GM19025 (cell line): ENCODE measurements around the gene DLK1.

Experiments
- ATAC-seq: cut with Tn5 transposase; IDR thresholded peaks from one replicate; pipeline ENCODE4 v1.9.1; 2021; ENCODE audit warnings: mild to moderate bottlenecking, low read depth, moderate library complexity; ENCODE audit not compliant: unreplicated experiment

The DLK1 gene

DNA sequence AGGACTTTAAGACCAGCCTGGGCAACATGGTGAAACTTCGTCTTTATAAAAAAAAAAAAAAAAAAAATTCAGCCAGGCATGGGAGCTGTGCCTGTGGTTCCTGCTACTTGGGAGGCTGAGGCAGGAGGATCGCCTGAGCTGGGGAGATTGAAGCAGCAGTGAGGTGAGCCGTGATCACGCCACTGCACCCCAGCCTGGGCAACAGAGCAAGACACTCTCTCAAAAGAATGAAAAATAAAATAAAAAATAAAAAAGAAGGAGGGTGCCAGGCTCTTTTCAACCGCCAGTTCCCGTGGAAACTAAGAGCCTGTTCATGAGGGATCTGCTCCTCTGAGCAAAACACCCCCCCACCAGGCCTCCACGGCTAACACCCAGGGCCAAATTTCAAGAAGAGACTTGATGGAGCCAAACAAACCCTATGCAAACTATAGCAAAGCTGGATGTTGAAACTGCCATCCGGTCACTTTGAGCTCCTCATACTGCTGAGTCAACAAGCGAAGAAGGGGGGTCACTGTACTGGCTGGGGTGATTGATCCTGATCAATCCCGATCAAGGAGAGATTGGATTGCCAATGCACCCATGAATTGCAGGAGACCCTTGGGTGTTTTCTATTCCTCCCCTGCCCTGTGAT lies 23.4 kb downstream of the DLK1 start:
- no peak for ATAC-seq

DNA sequence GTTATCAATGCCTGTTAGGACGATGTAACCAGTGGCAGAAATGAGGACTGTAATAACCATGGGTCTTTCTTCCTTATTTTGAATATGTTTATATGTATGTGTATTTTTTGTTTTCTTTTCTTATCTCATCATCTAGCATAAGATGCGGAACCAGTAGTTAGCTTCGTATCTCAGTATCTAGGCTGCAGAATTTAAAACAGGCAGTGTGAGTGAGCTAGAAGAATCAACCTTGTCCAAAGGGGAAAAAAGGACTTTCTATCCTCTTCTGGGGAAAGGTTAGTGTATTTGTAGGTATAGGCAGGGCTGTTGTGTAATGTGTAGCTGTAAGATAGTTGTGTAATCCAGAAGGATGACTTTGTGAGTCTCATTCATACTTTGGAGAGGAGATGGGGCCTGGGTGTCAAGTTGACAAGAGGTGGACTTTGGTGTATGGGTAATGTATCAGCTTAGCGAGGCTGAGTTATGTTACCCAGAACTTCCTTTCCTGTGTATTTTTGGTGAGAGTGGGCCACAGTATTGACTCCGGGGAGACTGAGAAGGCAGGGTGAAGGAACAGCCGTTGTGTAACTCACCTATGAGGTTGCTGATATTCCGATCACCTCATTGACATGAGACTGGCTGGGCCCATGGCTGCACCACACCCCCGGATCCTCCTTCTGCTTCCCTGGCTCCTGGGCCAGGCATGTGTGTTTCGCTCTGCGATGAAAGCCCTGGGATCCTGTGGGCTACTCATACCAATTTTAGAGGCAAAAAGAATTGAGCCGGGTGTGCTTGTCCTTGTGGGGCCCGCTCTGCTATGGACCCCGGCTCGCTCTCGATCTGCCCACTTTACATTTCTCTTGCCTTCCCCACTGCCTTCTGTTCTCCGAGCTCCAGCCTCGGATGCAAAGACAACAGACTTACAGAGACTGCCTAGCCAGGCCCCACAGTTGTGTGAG lies 24.3 kb downstream of the DLK1 start:
- no peak for ATAC-seq

DNA sequence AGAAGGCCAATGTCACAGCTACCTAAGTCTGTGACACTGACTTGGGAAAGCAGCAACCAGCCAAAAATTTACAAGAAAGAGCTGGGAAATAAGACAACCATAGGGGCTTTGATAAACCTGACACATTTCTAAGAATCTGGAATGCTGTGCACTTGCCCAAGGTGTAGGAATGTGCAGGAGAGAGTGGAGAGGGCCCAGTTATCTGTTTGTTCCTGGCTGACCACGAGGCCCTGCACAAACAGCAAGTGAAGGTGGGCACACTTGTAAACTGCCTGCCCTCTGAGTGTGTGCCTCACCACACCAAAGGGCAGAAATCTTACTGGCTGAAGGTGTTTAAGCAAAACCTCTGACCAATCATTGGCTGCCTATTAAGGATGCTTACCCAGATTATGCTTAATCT lies 27.3 kb downstream of the DLK1 start:
- ATAC-seq = no peak

DNA sequence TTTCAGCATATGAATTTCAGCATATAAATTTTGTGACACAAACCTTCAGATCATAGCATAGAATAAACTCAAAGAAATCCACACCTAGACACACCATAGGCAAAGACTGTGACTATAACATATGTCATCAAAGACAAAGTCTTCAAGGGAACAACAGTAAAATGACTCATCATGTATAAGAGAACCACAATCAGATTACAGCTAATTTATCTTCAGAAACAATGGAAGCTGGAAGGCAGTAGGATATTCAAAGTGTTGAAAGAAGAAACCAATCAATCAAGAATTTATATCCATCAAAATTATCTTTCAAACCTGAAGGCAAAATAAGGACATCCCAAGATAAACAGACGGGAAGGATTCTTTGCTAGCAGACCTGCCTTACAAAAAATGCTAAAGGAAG lies 29.0 kb downstream of the DLK1 start:
- no peak for ATAC-seq

DNA sequence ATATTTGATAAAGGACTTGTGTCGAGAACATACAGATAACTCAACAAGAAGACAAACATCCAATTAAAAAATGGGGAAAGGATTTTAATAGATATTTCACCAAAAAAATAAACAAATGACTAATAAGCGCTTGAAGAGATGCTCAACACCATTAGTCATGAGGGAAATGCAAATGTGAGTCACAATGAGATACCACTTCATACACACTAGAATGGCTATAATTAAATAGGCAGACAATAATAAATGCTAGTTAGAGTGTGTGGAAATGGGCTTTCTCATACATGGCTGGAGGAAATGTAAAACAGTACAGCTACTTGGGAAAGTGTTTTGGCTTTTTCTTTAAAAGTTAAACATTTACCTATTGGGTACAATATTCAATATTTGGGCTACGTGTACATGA lies 34.8 kb downstream of the DLK1 start:
- no peak for ATAC-seq

DNA sequence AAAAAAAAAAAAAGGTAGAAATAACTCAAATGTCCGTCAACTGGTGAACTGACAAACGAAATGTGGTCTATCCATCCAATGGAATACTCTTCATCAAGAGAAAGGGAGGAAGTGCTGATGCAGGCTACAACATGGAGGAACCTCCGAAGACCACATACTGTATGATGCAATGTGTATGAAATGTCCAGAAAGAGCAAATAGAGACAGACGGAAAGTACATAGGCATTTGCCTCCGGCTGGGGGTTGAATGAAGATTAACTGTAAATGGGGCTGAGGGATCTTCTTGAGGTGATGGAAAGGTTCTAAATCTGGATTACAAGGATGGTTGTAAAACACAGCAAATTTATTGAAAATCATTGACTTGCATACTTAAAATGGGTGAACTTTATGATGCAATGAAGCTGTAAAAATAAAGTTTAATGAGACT lies 35.4 kb downstream of the DLK1 start:
- ATAC-seq = no peak

DNA sequence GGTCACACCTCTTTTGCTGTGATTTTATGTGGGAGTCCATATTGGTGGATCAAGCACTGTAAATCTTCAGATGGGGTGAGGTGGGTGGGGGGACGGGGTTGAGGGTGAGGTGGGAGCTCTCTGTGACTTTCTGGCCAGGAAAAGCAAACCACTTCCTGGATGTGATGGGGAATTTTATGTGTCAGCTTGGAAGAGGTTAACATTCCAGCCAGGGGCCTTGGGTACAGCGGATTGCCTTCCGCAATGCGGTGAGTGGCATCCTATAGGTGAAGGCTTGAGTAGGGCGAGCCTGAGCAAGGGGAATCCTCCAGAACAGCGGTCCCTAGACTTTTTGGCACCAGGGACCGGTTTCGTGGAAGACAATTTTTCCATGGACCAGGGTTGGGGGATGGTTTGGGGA lies 36.2 kb downstream of the DLK1 start:
- ATAC-seq = no peak

DNA sequence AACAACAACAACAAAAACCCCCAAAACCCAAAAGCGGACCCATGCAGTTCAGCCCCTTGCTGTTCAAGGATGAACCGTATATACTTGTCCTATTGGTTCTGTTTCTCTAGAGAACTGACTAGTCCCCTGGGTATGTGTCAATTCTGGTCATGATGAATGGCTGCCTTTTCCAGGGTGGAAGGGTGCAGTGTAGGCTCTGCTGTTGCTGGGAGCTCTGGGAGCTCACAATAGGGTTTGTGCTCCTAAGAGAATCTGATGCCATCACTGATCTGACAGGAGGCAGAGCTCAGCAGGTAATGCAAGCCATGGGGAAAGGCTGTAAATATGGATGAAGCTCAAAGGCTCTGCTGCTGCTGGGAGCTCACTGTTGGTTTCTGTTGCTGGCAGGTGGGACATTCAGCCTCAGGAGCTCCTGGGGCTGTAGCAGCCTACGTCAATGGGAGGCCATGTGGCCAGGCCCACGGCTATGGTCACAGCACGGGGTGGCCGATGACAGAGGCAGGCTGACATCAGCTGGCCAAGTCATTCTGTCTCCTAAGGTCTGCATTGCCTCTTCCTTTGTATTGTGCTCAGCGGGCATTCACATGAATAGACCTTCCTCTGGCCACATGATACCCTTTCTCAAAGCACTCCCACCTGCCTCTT lies 37.9 kb downstream of the DLK1 start:
- ATAC-seq = no peak

DNA sequence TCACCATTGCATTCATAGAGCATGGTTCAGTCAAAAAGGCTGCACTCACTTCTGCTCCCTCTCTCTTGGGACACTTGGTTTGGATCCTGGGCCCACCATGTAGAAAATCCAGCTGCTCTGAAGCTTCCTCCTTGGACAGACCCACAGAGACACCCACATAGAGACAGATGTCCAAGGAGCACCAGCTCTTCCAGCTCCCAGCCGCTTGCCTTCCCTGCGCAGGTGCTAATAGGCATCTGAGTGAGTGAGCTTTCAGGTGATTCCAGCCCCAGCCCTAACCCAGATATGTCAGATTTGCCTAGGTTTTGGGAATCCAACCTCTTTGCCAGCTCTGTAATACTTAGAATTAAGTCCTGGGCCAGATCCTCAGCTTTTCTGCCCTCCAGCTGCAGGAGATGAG lies 38.6 kb downstream of the DLK1 start:
- ATAC-seq = no peak

DNA sequence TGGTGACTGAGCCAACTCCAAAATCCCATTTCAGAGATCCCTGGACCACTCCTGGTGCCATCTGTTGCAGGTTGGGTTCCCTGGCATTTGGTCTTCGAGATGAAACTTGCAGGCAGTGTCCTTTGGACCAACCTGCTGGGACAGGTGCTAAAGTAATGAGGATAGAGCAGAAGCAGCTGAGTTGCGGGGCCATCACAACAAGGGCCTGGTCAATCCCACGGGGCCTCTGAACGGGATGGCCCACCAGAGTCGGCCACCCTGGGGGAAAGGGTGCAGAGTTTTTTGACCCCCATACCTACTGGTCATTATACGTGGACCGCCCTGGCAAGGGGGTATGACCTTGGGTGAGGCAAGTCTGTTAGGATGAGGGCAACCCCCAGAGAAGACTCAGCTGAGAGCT lies 39.3 kb downstream of the DLK1 start:
- no peak for ATAC-seq

DNA sequence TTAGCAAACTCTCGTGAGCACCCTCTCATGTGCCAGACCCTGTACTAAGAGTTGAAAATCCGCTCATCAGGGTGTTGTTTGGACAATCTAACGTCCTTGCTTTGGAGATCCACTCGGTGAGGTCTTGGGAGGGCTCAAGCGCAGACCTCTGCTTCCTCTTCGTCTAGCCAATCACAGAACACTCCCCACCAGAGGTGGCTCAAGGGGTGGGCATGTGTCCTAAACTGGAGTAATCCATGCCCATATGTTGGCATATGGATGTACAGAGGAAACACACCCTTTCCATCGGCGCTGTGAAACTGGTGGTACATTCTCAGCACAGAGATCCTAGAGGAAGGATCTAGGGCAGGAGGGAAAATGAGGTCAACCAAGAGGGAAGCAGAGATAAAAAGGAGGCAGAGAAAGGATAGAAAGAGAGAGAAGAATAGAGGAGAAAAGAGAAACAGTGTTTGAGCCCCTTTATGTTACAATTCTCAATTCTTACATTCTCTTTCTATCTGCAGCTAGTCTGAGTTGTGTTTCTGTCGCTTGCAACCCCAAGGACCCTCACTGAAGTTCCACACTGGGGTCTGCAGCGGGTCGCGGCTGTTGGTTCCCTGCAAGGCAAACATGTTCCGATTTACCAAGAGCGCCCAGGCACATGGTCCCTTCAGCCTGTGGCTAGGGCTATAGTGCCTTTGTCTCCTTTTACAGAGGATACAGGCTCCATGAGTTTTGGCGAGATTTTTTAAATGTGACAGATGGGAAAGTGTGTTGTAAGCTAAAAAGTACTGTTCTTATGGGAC lies 40.5 kb downstream of the DLK1 start:
- ATAC-seq = no peak

DNA sequence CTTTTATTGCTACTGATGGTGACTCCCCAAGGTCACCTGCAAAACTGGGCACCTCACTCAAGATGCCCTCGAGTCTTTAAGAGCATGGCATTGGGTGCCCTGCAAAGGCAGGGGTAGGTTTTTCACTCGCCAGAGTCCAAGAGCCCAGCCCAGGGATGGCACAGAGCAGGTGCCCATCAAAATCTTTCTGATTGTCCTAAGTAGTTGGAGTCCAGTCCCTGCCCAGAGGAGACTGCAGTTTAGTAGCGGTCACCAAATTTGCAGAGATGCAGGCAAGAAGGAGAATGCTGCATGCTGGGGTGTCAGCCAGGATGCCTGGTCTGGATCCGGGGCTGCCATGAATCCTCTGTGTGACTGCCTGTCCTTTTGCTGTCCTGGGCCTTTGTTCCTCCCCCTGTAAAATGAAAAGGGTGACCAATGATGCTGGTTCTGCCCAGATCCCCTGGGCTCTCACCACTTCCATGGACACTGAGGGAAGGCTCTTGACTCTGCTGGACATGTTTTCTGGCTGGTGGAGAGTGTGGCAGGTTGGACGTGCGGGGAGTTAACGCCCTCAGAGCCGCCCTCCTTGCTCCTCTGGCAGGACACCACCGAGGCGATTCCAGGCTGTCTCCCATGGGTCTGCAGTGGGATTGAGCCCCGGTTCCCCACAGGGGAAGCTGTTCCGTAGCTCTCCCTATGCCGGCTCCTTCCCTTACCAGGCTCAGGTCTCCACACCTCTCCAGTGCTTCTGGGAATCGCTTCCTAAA lies 41.3 kb downstream of the DLK1 start:
- ATAC-seq = no peak

DNA sequence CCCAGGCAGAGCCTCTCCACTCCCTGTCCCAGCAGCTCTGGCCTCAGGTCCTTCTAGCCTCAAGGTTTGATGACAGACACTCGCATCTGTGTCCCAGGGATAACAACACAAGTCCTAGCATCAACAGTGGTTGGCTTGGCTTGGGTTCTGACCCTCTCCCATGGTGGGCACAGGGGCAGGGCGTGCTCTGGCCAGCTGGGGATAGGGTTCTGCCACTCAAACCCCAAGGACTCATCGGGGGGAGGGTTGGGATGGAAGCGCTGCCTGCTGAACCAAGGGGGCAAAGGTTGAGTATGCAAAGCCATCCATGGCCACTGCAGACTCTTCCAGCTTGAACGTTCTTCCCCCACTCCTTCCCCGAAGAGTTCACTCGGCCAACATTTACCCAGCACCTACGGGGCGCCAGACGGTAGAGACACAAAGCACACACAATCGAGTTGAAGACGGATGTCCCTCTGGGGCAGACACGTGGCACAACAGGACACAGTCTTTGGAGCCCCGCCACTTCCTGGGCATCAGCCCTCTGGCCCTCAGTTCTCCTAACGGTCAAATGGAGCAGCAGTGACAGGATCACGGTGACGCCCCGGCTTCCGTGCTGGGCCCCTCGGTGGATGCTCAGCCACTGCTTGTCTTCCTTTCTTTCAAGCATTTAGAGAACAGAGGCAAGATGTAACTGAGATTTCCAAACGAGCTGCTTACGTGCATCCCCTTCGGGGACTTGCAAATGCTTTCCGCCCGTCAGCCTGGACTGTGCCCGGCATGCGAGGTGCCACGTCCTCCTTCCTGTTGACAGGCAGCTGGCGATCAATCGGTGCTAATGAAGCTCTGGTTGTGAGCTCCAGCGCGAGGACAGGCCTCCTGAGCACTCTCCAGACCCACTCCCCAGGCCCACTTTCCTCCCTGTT lies 42.6 kb downstream of the DLK1 start:
- ATAC-seq = no peak

DNA sequence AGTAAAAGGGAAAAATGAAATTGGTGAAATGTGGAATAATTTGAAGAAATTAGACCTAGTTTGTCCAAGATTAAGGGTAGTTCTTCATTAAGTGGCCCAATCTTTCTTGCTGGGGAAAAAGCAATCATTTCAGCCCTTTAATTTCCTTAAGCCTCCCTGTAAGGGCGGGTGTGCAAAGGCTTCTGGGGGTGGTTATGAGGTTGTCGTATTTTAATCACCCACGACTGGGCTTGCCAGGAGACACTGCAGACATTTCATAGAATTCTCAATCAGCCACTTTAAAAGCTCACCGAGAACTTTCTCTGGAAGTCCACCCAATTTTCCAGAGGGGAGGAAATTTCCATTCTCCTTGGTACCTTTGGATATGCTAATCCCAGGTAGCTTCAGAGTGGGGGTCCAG lies 43.4 kb downstream of the DLK1 start:
- no peak for ATAC-seq

DNA sequence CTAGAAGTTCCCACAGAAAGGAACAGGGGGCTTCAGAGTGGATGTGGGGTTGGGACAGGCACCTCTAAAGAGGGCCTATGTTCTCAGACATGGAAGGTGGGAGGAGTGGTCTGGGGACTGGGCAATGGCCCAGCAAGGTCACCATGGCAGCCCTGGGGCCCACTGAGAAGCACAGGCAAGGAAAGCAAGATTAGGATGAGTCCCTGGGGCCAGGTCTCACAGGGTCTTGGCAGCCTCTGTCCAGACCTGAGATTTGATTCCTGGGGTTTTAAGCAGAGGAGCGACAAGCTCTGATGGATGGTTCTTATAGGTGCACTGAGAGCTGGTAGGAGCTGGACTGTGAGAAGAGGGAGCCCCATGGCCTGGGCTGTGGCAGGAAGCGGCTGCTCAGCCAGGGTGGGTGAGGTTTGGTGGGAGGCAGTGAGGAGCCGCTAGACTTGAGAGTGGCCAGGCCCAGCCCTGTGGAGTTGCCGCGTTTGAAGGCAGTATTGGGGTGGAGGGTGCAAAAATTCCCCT lies 44.0 kb downstream of the DLK1 start:
- ATAC-seq = no peak

DNA sequence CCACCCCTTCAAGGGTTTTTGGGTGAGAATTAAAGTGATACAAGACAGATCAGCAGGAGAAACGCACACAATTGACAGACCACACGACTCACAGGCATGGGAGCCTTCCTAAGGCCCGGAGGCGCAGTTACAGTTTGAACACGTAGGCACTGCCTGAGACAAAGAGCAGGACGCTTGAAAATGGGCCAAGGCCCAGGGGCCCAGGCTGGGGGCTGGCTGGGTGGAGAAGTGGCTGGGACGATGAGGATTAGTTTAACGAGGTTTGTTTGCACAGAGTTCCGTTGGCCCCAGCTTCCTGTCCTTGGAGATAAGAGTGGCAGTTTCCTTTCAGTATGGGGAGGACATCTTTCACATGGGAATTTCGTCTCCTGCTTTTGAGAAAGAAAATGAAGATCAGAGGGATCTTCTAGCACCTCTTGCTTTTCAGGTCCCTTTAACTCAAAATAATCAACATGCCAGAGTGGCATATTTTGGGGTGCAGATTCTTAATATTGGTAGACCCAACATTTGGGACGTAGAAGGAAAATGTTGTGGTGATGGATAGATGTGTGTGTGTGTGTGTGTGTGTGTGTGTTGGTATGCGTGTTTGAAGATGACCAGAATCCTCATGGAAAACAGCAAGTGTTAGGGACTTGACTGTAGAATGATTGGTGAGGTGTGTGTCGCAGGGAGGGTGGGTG lies 44.6 kb downstream of the DLK1 start:
- no peak for ATAC-seq

DNA sequence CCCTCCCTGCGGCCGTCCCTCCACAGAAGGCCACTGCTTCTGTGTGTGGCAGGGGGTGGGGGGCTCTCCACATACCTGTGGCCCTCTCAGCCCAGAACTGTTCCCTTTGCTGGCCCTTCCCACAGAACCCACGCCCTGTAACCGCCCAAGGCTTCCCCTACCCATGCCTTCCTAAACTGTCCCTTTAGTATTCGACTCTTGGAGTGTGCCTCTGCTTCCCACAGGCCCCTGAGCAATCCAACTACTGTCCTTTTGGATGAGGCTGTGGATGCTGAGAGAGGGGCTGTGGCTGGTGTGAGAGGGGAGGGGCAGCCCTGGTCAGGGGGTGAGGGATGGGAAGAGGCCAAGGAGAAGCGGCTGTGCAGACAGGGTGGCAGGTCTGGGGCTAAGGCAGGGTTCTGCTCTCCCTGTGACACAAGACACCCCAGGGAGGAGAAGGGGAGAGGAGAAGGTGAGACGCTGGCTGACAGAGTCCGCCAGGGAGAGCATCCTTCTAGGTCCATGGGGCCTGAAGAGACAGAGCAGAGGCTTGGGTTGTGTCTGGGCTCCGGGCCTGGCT lies 46.0 kb downstream of the DLK1 start:
- ATAC-seq = no peak
